Thyroid gland (tissue), 4 donors: Measurements from ENCODE around the gene OCA2. TPM values are rescaled to one million over a fixed set of nuclear protein-coding genes. Genes with fewer than 3 reads are reported as not detected.

ENCODE experiments used
- DNase-seq, 2 donors: peaks; one replicate each; pipeline ENCODE4 v3.0.0-alpha.2; 2019
- H3K27ac ChIP-seq, 3 donors: fragments of 200-600 bp; sonication (generic); 1 replicate in 2 of 3; 2 replicates in 1 of 3; pipeline ENCODE4 v1.5.1; 2016 to 2019; ENCODE audit warnings: mild to moderate bottlenecking in 1 of 3, moderate library complexity in 1 of 3
- H3K27me3 ChIP-seq: fragments of 200-600 bp; sonication (generic); one replicate; pipeline ENCODE4 v1.5.1; 2019
- H3K36me3 ChIP-seq, 2 donors: fragments of 200-600 bp; sonication (generic); one replicate each; pipeline ENCODE4 v1.5.1; 2016 to 2019
- H3K4me1 ChIP-seq, 2 donors: fragments of 200-600 bp; sonication (generic); one replicate each; pipeline ENCODE4 v1.5.1; 2017 to 2019
- H3K4me3 ChIP-seq, 3 donors: fragments of 200-600 bp; sonication (generic); replicated peaks in 1 of 3; 1 replicate in 2 of 3; 2 replicates in 1 of 3; pipeline ENCODE4 v1.5.1; 2016; ENCODE audit warnings: mild to moderate bottlenecking in 1 of 3
- H3K9me3 ChIP-seq: fragments of 200-600 bp; sonication (generic); one replicate; pipeline ENCODE4 v1.5.1; 2017
- POLR2A ChIP-seq, 2 donors: fragments of 450-650 bp; IDR thresholded peaks; one replicate each; pipeline ENCODE4 v1.6.1; 2017; ENCODE audit warnings: antibody characterized with exemption in 2 of 2, mild to moderate bottlenecking in 2 of 2, moderate library complexity in 1 of 2
- WGBS, 2 donors: methylation state at CpG; one replicate each; pipeline ENCODE4 v1.1.5; 2017; 5-methylcytosine and 5-hydroxymethylcytosine counted together
- intact Hi-C: fragments of 100-400 bp; cut with DNase I; formaldehyde crosslinking; loops from one replicate; pipeline ENCODE4 v1.15.1; 2023
- total RNA-seq, 4 donors: library from RNA; depleted of rRNA; stranded (reverse); fragments of >200 nt; gene quantifications; one replicate each; pipeline ENCODE4 v1.2.3, GENCODE V29; 2016
- TF ChIP-seq, protein P1 (sequence below), 6 experiments: fragments of 200-600 bp in 3 of 6; fragments of 450-650 bp in 3 of 6; sonication (generic) in 3 of 6; IDR thresholded peaks; one replicate each; pipeline ENCODE4 v1.5.1; 2016 to 2019; ENCODE audit warnings: antibody characterized with exemption in 6 of 6, mild to moderate bottlenecking in 2 of 6, inconsistent platforms in 1 of 6, moderate library complexity in 1 of 6

Gene OCA2
- total RNA-seq, 4 donors from 2014 or later = 5.5 to 20.5 (median 13.8) TPM

DNA sequence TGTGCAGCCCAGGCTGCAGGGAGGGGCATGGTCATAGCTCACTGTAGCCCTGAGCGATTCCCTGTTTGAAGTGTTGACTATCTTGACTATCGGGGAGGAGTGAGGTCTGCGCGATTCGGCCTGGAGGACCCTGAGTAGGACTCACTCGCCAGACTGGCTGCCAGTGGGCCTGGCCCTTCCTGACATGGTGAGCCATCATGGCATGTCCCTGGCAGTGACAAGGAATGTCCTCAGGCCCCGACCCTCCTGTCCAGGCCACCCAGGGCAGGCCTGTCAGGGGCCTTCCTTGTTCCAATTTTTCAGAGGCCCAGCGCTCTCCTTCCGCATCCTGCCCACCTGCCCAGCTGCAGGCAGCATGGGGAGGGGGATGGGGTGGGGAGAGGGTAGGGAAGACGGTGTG lies 5.2 kb upstream of the OCA2 start:
- Histone ChIP-seq H3K9me3 (no peaks in the 10 kb centered on the region), H3K27me3 (no peaks in the 10 kb centered on the region), H3K36me3 (no peaks in the 10 kb centered on the region), H3K4me3 (no peak overlapping the region), H3K4me1 (peaks cover 12 to 16% of the 10 kb centered on the region in 2 donors), H3K27ac (no peak overlapping the region)
- TF ChIP-seq, protein P1, sequence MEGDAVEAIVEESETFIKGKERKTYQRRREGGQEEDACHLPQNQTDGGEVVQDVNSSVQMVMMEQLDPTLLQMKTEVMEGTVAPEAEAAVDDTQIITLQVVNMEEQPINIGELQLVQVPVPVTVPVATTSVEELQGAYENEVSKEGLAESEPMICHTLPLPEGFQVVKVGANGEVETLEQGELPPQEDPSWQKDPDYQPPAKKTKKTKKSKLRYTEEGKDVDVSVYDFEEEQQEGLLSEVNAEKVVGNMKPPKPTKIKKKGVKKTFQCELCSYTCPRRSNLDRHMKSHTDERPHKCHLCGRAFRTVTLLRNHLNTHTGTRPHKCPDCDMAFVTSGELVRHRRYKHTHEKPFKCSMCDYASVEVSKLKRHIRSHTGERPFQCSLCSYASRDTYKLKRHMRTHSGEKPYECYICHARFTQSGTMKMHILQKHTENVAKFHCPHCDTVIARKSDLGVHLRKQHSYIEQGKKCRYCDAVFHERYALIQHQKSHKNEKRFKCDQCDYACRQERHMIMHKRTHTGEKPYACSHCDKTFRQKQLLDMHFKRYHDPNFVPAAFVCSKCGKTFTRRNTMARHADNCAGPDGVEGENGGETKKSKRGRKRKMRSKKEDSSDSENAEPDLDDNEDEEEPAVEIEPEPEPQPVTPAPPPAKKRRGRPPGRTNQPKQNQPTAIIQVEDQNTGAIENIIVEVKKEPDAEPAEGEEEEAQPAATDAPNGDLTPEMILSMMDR (IDR thresholded peaks at IDR 0.05) = no peak
- TF ChIP-seq POLR2A (IDR thresholded peaks at IDR 0.05) = no peak
- WGBS, 2 donors = 94 to 97% methylated on average over 10 of the region's 10 CpGs
- DNase-seq = no peak
- intact Hi-C loops = no loop called here

DNA sequence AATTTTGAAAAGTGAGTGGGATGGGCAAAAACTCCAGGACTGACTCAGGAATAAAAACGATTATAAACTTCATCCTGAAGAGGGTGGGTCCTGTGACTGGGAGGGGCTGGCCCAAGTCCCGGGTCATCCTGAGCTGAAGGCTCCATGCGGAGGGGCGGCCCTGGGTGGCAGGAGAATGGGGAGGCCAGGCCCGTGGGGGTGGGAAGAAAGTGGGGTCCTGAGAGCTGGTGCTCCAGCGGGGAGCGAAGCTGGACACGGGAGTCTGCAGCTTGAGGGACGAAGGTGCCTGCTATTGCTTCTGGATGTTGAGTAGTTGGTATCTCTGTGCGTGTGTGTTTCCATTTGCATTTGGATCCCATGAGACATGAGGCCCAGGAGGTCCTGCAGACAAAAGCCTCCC lies 4.7 kb upstream of the OCA2 start:
- WGBS, 2 donors = 84 to 88% methylated on average over 10 of the region's 10 CpGs
- Histone ChIP-seq H3K4me3 (no peak overlapping the region), H3K27me3 (no peaks in the 10 kb centered on the region), H3K27ac (no peak overlapping the region), H3K9me3 (no peaks in the 10 kb centered on the region), H3K36me3 (no peaks in the 10 kb centered on the region), H3K4me1 (peaks cover 14 to 21% of the 10 kb centered on the region in 2 donors)
- no peak for DNase-seq
- intact Hi-C loops = no loop called here
- TF ChIP-seq POLR2A (IDR thresholded peaks at IDR 0.05) = no peak
- TF ChIP-seq, protein P1 (IDR thresholded peaks at IDR 0.05) = no peak

DNA sequence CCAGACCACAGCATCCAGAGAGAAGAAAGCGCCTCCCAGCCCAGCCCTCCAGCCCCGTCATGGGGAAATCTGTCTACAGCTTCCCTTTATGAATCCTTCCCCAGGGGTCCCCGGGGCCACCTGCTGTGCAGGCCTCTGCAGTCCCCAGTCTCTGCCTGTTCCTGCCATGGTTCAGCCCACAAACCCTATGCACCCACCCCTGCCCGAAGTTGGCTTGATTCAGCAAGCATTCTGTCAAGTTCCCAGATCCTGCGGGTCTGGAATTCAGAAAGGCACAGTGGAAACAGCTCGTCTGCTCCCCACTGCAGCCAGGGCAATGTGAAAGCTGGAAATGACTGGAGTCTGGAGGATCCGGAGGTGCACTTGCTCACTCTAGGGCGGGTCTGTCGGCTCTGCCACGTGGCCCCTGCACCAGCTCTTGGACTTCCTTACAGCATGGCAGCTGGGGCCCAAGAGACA lies 2.9 kb upstream of the OCA2 start:
- H3K27me3 ChIP-seq = no peaks in the 10 kb centered on the region
- no peak for DNase-seq
- WGBS, 2 donors = 77 to 86% methylated on average over 6 to 10 of the region's 10 CpGs

DNA sequence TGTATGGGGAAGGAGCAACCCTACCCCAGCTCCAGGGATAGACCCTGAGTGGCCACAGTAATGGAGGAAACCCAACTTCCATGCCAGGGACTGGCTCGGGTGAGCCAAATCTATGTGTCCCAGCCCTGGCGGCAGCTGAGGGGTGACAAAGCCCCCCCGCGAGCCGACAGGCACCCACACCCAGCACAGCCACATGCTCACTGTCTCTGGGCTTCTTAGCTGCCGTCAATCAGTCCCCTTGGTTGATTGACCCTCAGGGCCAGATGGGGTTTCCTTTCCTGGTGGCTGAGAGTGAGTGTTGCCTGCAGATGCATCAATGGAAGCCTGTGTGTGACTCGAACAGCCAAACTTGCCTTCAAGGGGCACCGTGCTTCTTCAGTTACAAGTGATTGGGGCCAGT lies 2.1 kb upstream of the OCA2 start:
- peaks cover 17 to 36% of the 10 kb centered on the region in 2 donors for H3K4me1 ChIP-seq
- H3K4me3 ChIP-seq = no peak overlapping the region
- intact Hi-C loops = no loop called here
- WGBS, 2 donors = 83 to 93% methylated on average over 5 to 7 of the region's 8 CpGs
- TF ChIP-seq, protein P1 (IDR thresholded peaks at IDR 0.05) = no peak
- no peak for TF ChIP-seq POLR2A (IDR thresholded peaks at IDR 0.05)
- no peaks in the 10 kb centered on the region for H3K27me3 ChIP-seq
- no peak overlapping the region for H3K27ac ChIP-seq
- no peaks in the 10 kb centered on the region for H3K9me3 ChIP-seq
- no peak for DNase-seq
- no peaks in the 10 kb centered on the region for H3K36me3 ChIP-seq

More for the DNA sequence above, 2.9 kb upstream of the OCA2 start:
- H3K36me3 ChIP-seq = no peaks in the 10 kb centered on the region
- intact Hi-C loops = no loop called here
- TF ChIP-seq, protein P1 (IDR thresholded peaks at IDR 0.05) = no peak
- TF ChIP-seq POLR2A (IDR thresholded peaks at IDR 0.05) = no peak
- H3K9me3 ChIP-seq = no peaks in the 10 kb centered on the region
- H3K4me3 ChIP-seq = no peak overlapping the region
- no peak overlapping the region for H3K27ac ChIP-seq
- H3K4me1 ChIP-seq = peaks cover 21 to 33% of the 10 kb centered on the region in 2 donors

DNA sequence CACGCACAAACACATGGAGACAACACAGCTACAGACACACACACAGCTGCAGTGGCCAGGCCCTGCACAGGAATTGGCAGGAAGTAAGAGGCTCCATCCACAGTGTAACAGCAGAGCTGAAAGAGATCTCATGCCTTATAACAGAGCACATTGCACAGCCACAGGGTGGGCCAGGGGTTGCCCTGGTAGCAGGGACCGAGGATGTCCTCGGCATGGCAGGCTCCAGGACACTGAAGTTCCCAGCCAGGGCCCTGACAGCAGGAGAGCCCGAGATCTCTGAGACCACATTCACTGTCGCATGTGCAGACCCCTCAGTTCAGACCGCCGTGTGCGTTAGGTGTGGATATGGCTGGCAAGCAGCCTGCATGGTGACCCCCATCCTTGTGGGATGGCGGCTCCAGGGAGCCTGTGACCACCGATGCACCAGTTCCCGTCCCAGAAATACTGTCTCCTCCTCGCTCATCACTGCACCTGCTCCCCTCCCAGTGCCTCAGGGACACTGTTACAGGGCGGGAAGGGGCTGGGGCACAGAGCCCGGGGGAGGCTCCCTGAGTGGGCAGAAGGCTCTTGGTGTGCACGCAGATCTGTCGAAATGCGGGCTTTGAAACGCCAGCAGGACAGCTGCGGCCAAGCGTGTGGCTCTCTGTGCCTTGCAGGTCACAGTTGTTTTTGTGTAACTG lies 1.5 kb upstream of the OCA2 start:
- H3K4me3 ChIP-seq = no peak overlapping the region
- intact Hi-C loops = no loop called here

More for the DNA sequence above, 1.5 kb upstream of the OCA2 start:
- Histone ChIP-seq H3K9me3 (no peaks in the 10 kb centered on the region), H3K36me3 (no peaks in the 10 kb centered on the region), H3K27ac (no peak overlapping the region), H3K4me1 (peaks cover 19 to 37% of the 10 kb centered on the region in 2 donors), H3K27me3 (no peaks in the 10 kb centered on the region)
- no peak for DNase-seq
- no peak for TF ChIP-seq POLR2A (IDR thresholded peaks at IDR 0.05)
- TF ChIP-seq, protein P1 (IDR thresholded peaks at IDR 0.05) = no peak
- WGBS, 2 donors = 83 to 94% methylated on average over 15 to 19 of the region's 20 CpGs
